Fibroblast of skin of left quadriceps (primary cell): ENCODE results near the gene IL26.
"Not testable (repeated sequence)": the region's sequence is repeated elsewhere in the genome, so short reads cannot be mapped to it uniquely, and the experiment has no call there.

Source experiments
- DNase-seq, 2 experiments: peaks; one replicate each; pipeline ENCODE4 v3.0.0-alpha.2; 2013; ENCODE audit warnings: low read depth in 2 of 2

Gene IL26

GRCh38 chr12:68199127-68199526 is 26.5 kb downstream of the IL26 start:
- no peak for DNase-seq

- no peak for DNase-seq
Observed at GRCh38 chr12:68198507-68199086, 27.0 kb downstream of the IL26 start.

DNA sequence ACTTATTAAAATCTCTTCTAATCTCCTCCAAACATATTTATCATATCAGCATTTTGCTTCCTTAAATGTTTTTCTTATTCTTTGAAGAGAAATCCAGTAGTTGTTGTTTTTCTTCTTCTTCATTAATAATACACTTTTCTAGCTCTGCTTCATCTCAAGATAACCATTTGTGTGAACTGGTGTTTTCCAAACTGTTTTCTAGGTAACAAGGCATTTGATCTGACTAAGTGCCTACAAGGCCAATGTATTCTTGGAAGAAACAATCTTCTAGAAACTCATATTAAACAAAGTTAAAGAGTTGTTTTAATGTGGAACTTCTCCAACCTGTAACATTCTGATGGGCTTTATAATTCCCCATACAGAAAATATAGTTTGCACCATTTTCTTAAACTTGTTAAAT is 35.3 kb downstream of the IL26 start:
- no peak for DNase-seq

- DNase-seq, result peak; percentile 39 to 41
Observed at GRCh38 chr12:68189821-68190242, 35.8 kb downstream of the IL26 start.

DNA sequence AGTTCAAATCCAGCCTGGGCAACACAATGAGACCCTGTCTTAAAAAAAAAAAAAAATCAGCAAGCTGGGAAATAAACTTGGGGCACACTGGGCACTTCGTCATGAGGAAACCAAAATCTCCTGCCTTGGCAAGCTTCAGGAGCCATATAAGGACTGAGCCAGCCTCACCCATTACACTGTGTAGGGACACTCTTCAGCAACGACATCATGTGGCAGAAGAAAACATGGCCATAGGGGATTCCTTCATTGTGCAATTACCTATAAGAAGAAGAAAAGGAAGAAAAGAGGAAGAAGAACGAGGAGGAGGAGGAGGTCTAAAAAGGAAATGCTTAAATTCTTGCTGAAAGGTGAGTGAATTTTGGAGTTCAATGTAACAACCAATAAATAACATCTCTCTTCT is 40.0 kb downstream of the IL26 start:
- DNase-seq, result no peak

GRCh38 chr12:68180792-68181744 is 44.5 kb downstream of the IL26 start:
- peak; percentile 9 to 10 for DNase-seq

DNA sequence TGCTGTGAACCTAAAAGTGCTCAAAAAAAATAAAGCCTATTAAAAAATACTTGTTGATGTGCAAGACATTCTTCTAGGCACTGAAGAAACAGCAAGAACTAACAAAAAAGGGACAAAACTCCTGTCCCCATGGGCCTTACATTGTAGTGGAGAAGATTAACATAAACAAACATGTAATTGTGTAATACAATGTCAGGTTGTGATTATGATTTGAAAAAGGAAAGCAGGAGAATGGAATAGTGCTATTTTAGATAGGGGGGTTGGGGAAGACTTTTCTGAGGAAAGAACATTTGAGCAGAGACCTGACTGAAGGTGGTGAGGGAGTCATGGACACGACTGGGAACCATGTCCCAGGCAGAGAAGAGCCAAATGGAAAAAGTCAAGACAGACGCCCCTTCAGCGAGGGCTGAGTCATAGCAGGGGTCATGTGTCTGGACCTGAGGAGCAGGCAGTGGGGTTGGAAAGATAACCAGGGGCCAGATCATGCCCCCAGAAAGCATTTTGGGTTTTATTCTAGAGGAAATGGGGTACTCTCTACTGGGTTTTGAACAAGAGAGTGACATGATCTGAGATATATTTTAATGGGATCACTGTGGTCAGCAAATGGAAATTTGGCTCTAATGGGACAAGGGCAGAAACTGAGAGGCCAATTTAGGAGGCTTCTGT is 46.7 kb downstream of the IL26 start:
- no peak for DNase-seq

DNA sequence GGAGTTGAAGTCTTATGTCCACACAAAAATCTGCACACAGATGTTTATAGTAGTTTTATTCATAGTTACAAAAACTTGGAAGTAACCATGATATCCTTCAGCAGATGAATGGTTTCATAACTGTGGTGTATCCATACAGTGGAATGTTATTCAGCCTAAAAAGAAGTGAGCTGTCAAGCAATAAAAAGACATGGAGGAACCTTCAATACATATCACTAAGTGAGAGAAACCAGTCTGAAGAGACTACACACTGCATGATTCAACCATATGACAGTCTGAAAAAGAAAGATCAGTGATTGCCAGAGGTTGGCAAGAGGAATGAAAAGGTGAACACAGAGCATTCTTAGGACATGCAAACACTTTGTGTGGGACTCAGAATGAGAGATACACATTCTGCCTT is 47.4 kb downstream of the IL26 start:
- DNase-seq, result no peak

DNA sequence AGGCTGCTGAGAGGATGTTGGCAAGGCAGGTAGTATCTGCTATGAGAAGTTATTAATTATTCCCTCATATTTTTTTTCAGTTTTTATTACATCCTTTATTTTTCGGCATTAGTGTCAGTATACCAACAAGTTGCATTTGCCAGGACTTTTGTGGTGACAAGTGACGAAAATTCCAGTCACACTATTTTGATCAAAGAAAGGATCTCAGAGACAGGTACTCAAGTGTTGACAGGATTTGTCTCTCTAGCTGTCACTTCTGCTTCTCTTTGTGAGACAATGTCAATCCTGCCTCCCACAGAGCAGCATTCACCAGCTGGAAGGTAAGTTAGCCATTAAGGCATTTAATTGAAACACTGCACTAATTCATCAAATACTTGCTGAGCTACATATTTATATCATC is 48.0 kb downstream of the IL26 start:
- DNase-seq, result no peak

DNA sequence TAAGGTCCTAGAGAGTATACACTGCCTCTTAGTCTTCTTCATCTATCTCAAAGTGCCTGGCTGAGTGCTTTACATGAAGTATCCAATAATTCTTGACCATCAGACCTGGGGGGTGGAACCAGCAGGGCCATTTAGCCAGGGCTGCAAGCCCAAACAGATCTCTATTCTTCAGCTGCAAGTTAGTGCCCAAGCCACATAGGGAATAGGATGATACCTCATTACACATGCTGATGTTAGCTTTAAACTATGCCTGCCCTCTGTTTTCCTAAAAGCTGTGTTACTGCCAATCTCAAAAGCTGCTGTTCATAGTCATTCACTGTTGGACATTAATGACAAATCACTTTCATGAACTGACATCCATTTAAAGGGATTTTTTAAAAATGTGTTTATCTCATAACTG is 49.4 kb downstream of the IL26 start:
- no peak for DNase-seq

DNA sequence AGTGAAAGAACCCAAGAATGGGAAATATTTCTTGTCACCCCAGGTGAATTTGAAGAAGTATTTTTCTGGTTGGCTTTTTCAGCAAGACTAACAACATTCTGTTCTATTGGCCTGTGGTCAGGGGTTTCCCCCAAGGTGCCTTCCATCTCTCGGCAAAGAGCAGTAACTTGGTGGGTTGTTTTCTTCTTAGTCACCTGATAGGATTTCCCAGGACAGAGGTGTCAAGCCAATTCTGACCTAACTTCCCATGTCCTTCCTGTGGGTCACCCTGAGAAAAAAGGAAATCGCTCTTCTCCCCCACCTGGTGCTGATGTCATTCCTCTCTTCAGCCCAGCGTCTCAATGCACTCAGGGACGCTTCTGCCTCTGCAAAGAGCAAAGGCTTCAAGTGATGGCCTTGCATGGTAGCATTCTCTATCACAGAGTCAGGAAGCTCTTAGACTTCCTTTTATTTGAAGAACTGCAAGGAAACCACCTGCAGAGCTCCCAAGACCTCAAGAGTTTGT is 50.0 kb downstream of the IL26 start:
- DNase-seq, result no peak

DNA sequence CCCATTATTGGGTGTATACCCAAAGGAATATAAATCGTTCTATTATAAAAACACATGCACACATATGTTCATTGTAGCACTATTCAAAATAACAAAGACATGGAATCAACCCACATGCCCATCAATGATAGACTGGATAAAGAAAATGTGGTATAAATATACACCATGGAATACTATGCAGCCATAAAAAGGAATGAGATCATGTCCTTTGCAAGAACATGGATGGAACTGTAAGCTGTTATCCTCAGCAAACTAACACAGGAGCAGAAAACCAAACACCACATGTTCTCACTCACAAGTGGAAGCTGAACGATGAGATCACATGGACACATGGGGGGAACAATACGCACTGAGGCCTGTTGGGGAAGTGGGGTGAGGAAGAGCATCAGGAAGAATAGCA is 50.8 kb downstream of the IL26 start:
- not testable (repeated sequence) for DNase-seq

- no peak for DNase-seq
Observed at GRCh38 chr12:68173792-68174191, 51.8 kb downstream of the IL26 start.

GRCh38 chr12:68170726-68171125 is 54.9 kb downstream of the IL26 start:
- DNase-seq, result no peak

- no peak for DNase-seq
Observed at GRCh38 chr12:68169213-68169889, 56.3 kb downstream of the IL26 start.

DNA sequence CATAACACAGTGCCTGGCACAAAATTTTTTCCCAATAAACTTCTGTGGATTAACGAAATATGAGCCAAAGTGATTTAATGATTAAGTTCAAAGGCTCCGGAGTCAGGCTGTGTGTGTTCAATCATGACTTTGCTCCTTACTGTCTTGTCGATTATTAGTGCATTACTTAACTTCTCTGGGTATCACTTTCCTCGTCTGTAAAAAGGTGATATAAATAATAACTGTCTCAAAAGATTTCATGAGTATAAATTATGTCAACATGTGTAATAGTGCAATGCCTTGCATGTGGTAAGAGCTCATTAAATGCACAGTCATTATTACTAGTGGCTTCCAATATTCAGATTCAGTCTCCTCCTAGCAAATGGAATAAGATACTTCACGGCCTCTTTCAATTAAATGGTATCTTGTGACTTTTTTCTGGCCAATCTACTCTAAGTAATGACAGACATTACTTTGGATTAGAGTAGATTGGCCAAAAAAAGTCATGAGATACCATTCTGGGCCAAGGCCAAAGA is 59.2 kb downstream of the IL26 start:
- no peak for DNase-seq

DNA sequence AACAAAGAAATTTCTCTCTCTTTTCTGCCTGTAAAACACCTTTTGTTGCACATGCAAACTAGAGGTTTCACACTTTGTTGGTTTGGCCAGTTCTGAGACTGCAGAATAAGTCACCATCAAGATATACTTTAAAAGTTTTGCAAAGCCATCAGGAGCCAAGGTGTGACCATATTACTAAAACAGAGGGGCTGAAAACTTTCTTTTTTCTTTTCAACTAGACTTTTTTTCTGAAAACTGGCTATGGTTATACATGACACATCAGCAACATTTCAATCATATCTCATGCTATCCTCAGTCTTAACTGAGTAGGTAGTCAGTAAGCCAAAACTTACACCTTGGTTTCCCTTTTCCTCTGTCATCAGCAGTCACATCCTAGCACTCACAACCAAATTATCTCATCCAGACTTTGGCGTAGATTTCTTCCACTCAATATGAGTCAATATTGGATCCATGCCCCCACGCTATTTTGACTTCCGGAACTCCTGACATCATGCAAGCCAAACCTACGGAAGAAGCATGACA is 62.0 kb downstream of the IL26 start:
- DNase-seq, result no peak

- no peak for DNase-seq
Observed at GRCh38 chr12:68162374-68162773, 63.2 kb downstream of the IL26 start.

GRCh38 chr12:68159681-68160304 is 65.8 kb downstream of the IL26 start, which contains the start of gene IFNG:
Gene IFNG (minus strand): TSS chr12:68159740. CDS start chr12:68159615, 125 bp downstream.
- DNase-seq, result no peak

GRCh38 chr12:68158432-68158831 is 67.2 kb downstream of the IL26 start:
- DNase-seq, result no peak

DNA sequence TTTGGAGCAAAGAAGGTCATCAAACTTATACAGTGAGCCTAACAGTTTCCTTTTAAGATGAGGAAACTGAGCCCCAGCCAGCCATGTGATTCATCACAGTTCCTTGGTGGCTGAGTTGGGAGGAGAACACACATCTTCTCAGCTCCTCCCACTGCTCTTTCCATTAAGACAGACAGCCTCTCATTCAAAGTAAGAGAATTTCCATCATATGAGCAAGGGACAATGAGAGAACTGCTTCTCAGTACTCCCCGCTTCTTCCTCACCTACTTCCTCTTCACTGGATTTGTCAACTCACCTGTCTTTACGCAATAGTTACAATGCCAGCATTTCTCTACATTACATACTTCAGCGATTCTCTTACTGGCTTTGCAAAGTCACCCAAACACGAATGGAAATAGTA is 68.2 kb downstream of the IL26 start:
- DNase-seq, result no peak
